NCI-H146 treated with DMSO at 0.1 percent for 48 hours (cell line): ENCODE measurements around the gene BRIX1.
"Not testable (repeated sequence)": the region's sequence is repeated elsewhere in the genome, so short reads cannot be mapped to it uniquely, and the experiment has no call there.

Experiments used
- DNase-seq: peaks from one replicate; lab custom pipeline; 2025; ENCODE audit not compliant: unreplicated experiment; lab: John Stamatoyannopoulos, UW

BRIX1 gene

DNA sequence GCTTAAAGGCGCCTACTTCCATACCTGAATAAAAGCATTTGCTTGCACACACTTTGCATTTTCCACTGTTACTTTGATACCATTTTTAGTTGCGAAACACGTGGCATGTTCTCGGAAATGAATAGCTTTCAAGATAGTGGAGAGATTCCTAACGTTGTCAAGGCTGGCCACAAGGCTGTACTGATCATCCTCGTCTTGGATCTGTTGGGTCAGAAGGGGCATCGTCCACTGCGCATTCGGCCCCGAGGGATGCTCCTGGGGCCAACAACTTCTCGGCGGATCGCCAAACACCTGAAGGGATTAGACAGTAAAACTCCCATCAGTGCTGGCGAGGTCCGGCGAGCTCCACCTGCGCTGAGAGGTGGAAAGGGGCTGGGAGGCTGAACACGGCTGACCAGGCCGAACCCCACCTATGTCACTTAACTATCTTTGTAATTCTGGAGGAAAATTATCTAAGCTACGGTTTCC lies 806 bp upstream of the BRIX1 start:
- DNase-seq, result peak; percentile 43

DNA sequence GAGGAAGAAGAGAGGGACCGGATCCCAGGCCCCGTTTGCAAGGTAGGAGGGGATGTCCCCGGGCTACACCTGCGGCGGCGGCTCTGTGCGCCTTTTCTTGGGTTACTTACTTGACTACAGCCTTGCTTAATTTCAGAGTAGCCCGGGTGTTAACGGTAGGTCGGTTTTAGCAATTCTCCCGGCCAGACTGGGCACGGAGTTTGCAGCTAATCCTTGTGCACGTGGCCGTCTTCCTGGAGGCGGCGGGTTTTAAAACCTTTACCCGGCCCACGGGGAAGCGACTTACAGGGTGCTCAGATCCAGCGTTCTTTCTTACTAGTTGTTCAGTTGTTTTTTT lies 313 bp downstream of the BRIX1 start:
- DNase-seq, result no peak

DNA sequence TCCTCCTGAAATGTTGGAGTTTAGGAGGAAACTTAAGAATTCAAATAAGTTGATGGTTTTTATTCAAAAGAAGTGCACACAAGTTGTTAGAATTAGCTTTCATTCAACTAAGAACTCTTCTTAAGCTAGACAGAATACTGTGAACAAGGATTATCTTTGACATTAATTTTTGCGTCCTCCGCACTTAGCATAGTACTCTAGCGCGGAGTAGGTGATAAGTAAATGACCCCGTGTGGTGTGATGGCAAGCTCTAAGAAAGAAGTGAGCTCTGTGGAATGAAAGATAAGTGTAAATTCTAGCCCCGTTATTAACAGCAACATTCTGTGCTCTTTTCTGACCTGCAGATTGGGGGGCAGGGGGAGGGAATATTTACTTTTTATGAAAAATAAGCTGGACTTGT lies 1.0 kb downstream of the BRIX1 start:
- DNase-seq, result no peak

DNA sequence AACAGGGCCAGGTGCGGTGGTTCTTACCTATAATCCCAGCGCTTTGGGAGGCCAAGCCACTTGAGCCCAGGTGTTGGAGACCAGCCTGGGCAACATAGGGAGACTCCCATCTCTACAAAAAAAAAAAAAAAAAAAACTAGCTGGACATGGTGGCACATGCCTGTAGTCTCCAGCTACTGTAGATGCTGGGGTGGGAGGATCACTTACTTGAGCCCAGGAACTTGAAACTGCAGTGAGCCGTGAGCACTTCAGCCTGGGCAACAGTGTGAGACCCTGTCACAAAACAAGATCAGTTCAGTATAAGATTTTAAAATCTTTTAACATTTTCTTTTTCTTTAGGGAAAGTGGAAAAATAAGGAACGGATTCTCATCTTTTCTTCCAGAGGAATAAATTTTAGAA lies 2.5 kb downstream of the BRIX1 start:
- DNase-seq, result no peak

DNA sequence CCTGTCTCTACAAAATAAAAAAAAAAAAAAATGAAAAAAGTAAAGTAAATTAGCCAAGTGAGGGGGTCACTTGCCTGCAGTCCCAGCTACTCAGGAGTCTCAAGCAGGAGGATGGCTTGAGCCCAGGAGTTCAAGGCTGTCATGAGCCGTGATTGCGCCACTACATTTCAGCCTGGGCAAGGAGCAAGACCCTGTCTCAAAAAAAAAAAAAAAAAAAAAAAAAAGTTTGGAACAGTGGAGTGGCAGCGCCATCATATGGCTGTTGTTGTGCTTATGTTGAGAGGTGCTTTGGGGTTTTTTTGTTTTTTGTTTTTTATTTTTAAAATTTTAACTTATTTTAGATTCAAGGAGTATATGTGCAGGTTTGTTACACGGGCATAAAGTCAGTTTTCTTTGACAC lies 3.6 kb downstream of the BRIX1 start:
- DNase-seq, result no peak

DNA sequence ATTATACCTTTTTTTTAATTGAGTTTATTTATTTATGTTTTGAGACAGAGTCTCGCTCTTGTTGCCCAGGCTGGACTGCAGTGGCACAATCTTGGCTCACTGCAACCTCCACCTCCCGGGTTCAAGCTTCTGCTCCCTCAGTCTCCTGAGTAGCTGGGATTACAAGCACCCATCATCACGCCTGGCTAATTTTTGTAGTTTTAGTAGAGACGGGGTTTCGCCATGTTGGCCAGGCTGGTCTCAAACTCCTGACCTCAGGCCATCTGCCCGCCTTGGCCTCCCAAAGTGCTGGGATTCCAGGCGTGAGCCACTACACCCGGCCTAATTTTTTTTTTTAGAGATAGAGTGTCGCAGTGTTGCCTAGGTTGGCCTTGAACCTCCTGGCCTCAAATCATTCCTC lies 7.7 kb downstream of the BRIX1 start:
- DNase-seq, result not testable (repeated sequence)

DNA sequence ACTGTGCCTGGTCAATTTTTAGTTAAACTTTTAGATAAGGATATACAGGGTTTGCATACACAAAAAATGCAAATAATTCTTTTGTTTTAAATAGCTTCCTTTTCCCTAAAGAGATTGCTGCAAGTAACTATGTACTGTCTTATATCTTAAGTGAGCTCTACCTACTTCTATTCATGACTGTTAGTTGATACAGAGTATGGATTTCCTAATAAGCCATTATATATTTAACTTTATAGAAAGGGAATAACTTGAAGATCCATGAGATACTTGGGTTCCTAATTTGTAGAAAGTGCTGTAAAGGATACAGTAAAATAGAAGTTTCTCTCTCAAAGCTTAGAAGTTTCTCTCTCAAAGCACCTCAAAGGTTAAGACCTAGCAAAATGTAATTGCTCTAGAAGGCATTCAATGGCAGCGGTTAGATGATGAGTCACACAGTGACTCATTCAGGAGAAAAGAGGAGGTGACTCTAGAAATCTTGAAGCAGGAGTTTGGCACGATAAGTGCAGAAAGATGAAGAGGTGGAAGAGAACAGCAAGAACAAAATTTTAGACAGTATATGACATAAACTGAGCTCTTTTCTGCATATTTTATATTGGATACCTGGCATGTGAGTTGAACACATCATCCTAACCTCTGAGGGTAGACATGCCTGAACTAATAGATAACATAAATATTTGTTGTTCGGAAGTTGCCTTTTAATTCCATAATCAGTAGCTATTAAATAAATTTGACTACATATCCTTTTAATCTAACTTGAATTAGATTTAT lies 8.4 kb downstream of the BRIX1 start:
- DNase-seq, result no peak

DNA sequence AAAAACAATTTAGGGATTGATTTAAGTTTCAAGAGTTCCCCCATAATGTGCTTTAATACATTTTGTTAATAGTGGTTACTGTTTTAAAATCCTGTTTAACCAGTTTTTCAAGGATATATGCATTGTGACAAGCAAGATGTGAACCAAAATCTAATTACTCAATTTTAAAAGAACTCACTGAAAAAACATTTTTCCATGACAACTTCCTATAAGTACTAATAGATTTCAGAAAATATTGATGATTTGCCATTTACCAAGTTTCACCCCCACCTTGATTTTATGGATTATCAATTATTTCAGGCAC lies 8.9 kb downstream of the BRIX1 start:
- DNase-seq, result no peak

DNA sequence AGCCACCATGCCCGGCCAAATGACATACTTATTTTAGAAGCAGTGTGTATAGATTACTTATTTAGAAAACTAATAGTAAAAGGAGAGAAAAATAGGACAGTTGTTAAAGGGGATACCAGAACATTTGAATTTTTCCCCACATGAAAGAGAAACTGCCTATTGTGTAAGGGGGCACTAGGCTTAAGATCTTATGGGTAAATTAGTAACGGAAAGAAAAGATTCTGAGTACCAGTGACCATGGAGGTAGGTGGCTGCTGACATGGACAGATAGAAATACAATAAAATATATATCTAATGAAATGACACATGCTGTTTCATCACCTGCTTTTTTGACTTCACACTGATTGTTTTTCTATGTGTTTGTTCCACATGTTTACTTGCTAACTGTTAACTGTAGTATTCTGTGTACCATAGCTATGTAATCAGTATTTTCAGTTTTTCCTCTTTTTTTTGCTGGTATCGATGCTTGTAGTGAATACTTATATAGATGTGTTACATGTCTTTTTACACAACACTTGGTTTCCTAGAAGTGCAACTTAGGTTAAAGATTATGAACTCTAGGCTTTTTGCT lies 10.9 kb downstream of the BRIX1 start:
- no peak for DNase-seq

DNA sequence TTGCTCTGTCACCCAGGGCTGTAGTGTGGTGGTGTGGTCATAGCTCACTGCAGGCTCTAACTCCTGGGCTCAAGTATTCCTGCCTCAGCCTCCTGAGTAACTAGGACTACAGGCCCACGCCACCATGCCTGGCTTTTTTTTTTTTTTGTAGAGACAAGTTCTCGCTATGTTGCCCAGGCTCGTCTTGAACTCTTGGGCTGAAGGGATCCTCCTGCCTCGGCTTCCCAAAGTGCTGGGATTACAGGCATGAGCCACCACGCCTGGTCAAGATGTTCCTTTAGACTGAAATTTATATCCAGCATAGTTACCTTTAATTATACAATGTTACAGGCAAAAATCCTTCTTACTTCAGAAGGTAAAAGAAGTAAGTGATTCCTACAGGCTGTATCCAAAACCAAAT lies 12.3 kb downstream of the BRIX1 start:
- DNase-seq, result no peak

DNA sequence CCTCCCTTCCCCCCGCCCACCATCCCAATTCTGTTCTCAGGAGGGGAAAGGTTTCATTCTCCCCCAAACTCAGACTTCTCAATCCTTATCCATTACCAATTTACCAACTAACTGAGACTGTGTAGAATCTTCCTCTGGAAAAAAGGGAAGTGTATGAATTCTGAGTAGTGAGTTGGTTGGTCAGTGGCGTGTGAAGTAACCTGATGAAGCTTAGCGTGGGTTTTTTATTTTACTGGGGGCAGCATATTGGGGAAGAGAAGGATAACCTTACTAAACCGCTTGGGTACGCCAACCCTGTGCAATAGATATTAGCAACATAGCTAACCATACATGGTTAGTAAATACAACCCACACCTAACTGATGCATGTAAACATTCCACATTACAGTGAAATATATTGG lies 12.8 kb downstream of the BRIX1 start:
- no peak for DNase-seq

DNA sequence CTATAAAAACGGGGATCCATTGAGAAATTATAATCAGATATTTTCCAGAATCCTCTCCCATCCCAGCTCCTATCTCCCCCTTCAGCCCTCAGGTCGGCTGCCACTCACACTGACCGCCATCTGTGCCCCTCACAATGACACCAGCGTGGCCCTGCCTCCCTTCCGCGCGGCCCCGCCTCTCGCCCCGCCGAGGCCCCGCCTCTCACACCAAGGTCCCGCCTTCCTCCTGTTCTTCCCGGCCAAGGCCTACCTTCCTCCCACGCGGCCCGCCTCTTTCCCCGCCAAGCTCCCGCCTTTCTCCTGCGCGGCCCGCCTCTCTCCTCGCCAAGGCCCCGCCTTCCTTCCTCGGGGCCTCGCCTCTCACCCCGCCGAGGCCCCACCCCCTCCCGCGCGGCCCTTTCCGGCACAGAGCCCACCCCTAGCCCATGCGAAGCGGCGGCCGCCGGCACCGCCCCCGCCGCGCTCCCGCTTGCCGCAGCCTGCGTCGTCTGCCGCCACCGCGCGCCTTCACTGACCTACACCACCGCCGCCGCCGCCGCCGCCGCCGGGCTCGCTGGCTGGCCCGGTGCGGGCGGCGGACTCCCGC lies 13.7 kb downstream of the BRIX1 start, which contains the start of gene DNAJC21:
TSS of gene DNAJC21 (plus strand) at position 426 of the 586 bp plus-strand sequence. CDS start 261 bp downstream, outside the sequence.
- DNase-seq, result peak; percentile 93

DNA sequence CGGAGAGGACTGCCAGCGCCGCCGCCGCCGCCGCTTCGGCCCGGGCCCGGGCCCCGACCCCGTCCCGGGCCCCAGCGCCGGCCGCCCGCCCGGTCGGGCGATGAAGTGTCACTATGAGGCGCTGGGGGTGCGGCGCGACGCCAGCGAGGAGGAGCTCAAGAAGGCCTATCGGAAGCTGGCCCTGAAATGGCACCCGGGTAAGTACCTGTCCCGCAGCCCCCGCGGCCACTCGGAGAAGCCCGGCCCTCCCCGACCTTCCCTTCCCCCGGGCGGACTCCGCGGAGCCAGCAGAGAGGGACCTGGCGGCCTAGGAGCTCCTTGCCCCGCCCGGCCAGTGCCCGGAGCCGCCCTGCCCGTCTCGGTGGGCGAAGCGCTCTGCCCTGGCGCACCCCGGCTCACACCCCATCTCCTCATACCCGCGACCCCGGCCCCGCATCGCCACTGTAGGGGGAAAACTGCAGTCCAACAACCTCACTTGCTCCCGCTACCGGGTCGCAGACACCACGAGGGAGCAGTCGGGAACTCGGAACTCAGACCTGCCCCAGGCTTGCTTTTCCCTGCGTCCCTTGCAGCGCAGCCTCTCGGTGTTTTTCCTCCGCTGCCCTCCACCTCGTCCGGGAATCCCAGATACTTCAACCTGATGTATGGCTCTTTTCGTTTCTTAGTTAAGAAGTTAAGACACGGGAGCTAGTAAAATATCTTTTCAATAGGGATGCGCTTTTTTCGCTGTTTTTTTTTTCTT lies 14.4 kb downstream of the BRIX1 start:
- DNase-seq, result peak; percentile 49

DNA sequence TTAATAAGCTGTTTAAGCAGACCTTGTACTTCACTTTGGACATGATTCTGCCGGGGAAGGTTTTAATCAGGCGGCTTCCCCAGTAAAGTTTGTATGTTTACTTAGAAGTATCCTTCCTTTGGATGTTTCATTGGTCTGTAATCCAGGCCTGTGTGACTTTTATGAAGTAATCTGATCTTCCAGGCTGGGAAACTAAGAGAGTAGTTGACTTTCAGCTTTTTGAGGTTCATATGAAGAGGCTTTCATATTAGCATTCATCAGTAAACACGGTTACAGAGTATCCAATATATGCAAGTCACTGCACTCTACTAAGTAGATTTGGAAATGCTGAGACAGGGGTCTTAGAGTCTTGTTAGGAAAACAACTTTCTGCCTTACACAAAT lies 14.9 kb downstream of the BRIX1 start:
- DNase-seq, result no peak

DNA sequence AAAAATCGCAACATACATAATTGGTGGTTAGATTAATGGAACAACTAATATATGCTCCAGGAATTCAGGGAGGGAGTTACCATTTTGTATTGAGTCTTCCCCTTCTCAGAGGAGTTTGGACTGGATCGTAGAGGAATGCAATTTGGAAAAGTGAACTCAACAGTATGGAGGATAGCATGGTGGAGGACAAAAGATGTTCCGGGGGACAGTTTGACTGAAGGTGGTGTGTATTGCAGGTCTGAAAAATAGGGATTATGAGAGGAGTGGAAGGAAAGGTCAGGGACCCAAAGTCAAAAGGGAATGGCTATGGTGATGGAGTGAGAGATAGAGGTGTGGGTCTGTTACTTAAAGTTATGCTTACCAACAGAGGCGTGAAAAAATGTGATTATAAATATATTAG lies 15.4 kb downstream of the BRIX1 start:
- no peak for DNase-seq

DNA sequence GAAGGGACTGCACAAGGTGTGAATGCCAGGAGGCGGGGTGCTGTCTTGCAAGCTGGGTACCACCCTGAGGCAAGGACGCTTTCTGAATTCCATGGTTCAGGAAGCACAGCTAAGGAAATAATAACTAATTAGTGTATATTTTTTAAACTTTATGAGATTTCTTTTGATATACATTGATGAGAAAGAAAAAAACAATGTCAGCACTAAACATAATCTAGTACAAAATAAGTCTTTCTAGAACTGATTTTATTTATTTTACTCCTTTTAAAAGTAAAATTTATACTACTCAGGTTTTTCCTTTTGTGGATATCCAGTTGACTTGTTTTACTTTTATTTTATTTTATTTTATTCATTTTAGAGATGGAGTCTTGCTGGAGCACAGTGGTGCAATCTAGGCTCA lies 17.4 kb downstream of the BRIX1 start:
- no peak for DNase-seq

DNA sequence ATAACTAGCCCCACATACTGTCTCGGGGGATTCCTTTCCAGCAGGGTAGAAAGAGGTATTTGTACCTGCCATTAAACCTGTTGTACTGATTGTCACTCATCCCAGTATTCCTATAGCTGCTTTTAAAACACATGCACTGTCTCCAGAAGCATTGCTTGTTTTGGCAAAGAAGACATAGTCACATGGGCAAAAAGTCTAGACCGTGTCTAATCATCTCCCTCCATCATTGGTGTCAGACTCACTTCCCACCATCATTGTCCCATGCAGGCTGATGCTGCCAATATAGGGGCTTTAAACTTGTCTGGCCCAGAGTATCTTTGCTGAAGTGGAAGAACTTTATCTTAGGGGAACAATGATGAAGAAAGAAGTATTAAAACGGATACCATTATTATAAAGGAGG lies 26.4 kb downstream of the BRIX1 start:
- no peak for DNase-seq

DNA sequence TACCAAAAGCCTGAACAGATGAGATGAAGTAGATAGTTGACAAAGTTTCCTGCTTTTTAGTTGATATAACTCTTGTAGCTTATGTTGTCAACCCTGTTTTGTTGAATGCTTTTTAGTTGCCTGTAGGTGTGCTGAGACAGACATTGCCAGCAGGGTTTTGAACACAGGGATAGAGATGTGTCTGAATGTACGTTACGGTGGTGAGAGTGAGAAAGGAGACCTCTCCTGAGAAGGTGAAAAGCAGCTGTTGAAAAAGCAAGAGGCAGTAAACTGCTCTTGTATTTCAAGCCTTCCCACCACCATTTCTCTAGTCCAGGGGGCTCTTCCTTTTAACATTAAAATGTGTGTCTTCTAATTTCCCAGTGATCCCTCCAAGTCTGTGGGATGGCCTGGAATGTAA lies 28.5 kb downstream of the BRIX1 start:
- no peak for DNase-seq

DNA sequence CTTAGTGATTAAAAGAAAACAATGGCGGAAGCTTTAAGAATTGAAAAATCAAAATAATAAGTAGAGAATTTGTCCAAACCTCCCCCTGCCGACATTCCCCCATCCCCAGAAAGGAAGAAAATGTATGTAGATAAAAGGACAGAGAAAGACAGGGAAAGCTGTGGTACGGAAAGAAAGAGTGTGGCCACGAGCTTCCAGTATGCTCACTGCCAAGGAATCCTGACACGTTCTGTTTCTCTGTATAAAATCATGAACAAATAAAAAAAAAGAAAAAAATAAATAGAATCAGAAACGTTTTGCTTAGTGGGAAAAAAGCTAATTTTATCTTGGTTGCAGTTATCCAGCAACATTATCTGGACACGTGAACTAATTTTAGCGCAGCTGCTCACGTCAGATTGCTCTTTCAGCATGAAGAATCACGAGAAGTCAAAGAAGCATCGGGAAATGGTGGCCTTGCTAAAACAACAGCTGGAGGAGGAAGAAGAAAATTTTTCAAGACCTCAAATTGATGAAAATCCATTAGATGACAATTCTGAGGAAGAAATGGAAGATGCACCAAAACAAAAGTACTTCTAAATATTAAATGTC lies 29.0 kb downstream of the BRIX1 start:
- no peak for DNase-seq

DNA sequence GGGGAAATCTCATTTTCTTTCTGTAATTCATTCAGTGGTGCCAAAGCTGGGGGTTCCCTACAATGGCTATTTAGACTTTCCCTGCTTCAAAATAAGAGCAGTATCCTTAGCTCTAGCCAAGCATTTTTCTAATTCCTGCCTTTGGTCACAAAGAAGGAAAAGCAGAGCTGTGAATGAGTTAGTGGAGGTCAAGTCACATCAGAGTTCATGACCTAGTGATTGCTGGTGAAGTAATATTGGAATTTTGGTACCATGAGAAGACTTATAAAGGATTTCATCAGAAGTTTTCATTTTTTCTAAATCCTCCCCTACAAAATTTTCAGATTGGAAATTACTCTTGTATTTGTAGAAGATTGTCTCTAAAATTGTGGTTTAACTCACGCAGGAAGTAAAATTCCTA lies 41.8 kb downstream of the BRIX1 start:
- DNase-seq, result no peak

DNA sequence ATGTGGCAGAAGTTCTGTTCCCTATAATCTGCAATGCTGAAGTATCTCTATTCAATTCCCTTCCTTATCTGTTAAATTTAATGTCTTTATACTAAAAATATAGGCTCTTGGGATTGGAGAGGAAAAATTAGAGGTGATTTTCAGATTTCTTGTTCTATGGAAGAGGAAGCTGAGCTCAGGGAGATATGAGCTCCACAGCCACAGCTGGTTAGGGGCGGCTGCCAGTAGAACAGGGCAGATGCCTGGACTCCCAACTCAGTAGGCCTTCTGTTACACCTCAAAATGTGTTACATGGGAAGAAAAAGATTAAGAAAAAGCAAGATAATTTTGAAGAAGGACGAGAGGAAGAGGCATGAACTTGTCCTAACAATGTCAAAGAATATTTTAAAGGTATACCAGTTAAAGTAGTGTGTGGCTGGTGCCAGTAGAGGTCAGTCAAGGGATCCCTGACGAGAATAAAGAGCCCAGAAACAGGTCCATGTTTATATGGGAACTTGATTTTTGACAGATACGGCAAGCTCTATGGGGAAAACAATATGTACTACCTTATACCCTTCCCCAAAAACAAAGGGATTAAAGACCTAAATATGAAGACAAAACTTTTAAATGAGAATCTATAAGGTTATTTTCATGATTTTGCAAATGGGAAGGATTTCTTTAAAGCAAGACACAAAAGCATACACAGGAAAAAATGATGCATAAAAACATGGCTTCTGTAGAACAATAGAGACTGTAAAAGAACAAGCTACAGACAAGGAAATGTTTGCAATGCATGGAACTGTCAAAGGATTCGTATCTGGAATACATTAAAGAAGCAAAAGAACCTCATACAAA lies 42.6 kb downstream of the BRIX1 start:
- DNase-seq, result no peak
